CD14-positive monocyte (primary cell): Measurements from ENCODE around the gene RERE. TPM values are rescaled to one million over a fixed set of nuclear protein-coding genes. Genes with fewer than 3 reads are reported as not detected.

Experiments
- DNase-seq, 3 donors: peaks; one replicate each; pipeline ENCODE4 v3.0.0-alpha.2; 2011 to 2022
- H2AFZ ChIP-seq: 2 replicates; pipeline ENCODE4 v1.6.0; 2012; ENCODE audit warnings: mild to moderate bottlenecking, low read depth, low read length, inconsistent platforms; ENCODE audit not compliant: insufficient read depth, poor library complexity, severe bottlenecking
- H3K27ac ChIP-seq, 2 donors: 1 replicate in 1 of 2; 2 replicates in 1 of 2; pipeline ENCODE4 v1.5.1; 2012 to 2013; ENCODE audit warnings: low read length in 2 of 2, control low read depth in 1 of 2, inconsistent platforms in 1 of 2, low read depth in 1 of 2, mild to moderate bottlenecking in 1 of 2
- H3K27me3 ChIP-seq, 2 donors: one replicate each; pipeline versions ENCODE4 v1.6.0 to v1.6.1; 2011 to 2013; ENCODE audit warnings: low read length in 2 of 2; ENCODE audit not compliant: control insufficient read depth in 2 of 2, insufficient read depth in 2 of 2
- H3K36me3 ChIP-seq, 2 donors: replicated peaks in 1 of 2; 1 replicate in 1 of 2; 2 replicates in 1 of 2; pipeline versions ENCODE4 v1.5.1 to v1.6.1; 2012 to 2013; ENCODE audit warnings: low read length in 2 of 2, control low read depth in 1 of 2, inconsistent platforms in 1 of 2, mild to moderate bottlenecking in 1 of 2; ENCODE audit not compliant: insufficient read depth in 2 of 2, control insufficient read depth in 1 of 2
- H3K4me1 ChIP-seq, 2 donors: 1 replicate in 1 of 2; 2 replicates in 1 of 2; pipeline versions ENCODE4 v1.5.1 to v1.6.1; 2012 to 2013; ENCODE audit warnings: low read length in 2 of 2, control low read depth in 1 of 2, inconsistent platforms in 1 of 2, mild to moderate bottlenecking in 1 of 2, moderate library complexity in 1 of 2; ENCODE audit not compliant: insufficient read depth in 2 of 2, control insufficient read depth in 1 of 2
- H3K4me2 ChIP-seq: replicated peaks from 2 replicates; pipeline ENCODE3; 2012; ENCODE audit warnings: low read length, moderate library complexity, mild to moderate bottlenecking; ENCODE audit not compliant: poor library complexity, severe bottlenecking; ENCODE audit errors: extremely low read depth
- H3K4me3 ChIP-seq, 3 experiments: fragments of 200-600 bp in 1 of 3; sonication (generic) in 1 of 3; replicated peaks in 1 of 3; 1 replicate in 2 of 3; 2 replicates in 1 of 3; pipeline ENCODE4 v1.5.1; 2011 to 2013; ENCODE audit warnings: low read length in 3 of 3, mild to moderate bottlenecking in 3 of 3, control low read depth in 2 of 3, low read depth in 2 of 3, inconsistent platforms in 1 of 3, moderate library complexity in 1 of 3
- H3K79me2 ChIP-seq: 2 replicates; pipeline ENCODE4 v1.6.0; 2012; ENCODE audit warnings: mild to moderate bottlenecking, control low read depth, inconsistent platforms, low read length, moderate library complexity; ENCODE audit not compliant: insufficient read depth
- H3K9ac ChIP-seq: 2 replicates; pipeline ENCODE4 v1.6.0; 2017; ENCODE audit warnings: low read length, mild to moderate bottlenecking; ENCODE audit not compliant: insufficient read depth, poor library complexity, severe bottlenecking
- H3K9me3 ChIP-seq, 2 donors: replicated peaks in 1 of 2; 1 replicate in 1 of 2; 2 replicates in 1 of 2; pipeline versions ENCODE4 v1.5.1 to v1.6.1; 2012 to 2013; ENCODE audit warnings: low read length in 2 of 2, control low read depth in 1 of 2; ENCODE audit not compliant: control insufficient read depth in 1 of 2, insufficient read depth in 1 of 2
- H4K20me1 ChIP-seq: 2 replicates; pipeline ENCODE4 v1.6.0; 2012; ENCODE audit warnings: mild to moderate bottlenecking, low read length, control low read depth, moderate library complexity; ENCODE audit not compliant: insufficient read depth
- H3K27ac Mint-ChIP-seq, 7 donors: one replicate each; pipeline ENCODE4 v1.8.0; 2020; ENCODE audit warnings: mild to moderate bottlenecking in 7 of 7, mixed read lengths in 7 of 7, moderate library complexity in 6 of 7, inconsistent platforms in 2 of 7
- H3K27me3 Mint-ChIP-seq, 3 donors: one replicate each; pipeline ENCODE4 v1.8.0; 2021 to 2022; ENCODE audit warnings: low read depth in 3 of 3, mild to moderate bottlenecking in 3 of 3, mixed read lengths in 3 of 3, moderate library complexity in 3 of 3, inconsistent platforms in 1 of 3
- H3K36me3 Mint-ChIP-seq, 2 donors: one replicate each; pipeline ENCODE4 v1.8.0; 2020; ENCODE audit warnings: mixed read lengths in 2 of 2, inconsistent platforms in 1 of 2, mild to moderate bottlenecking in 1 of 2
- H3K4me1 Mint-ChIP-seq: one replicate; pipeline ENCODE4 v1.8.0; 2020; ENCODE audit warnings: mild to moderate bottlenecking, mixed read lengths
- H3K4me3 Mint-ChIP-seq, 2 donors: one replicate each; pipeline ENCODE4 v1.8.0; 2020; ENCODE audit warnings: mild to moderate bottlenecking in 2 of 2, mixed read lengths in 2 of 2, moderate library complexity in 1 of 2
- H3K9me3 Mint-ChIP-seq, 7 donors: one replicate each; pipeline ENCODE4 v1.8.0; 2020 to 2022; ENCODE audit warnings: mixed read lengths in 7 of 7, mild to moderate bottlenecking in 6 of 7, moderate library complexity in 6 of 7, inconsistent platforms in 2 of 7
- WGBS: methylation state at CpG from one replicate; pipeline ENCODE4 v1.1.5; 2013; ENCODE audit warnings: missing lambda C conversion rate; ENCODE audit not compliant: insufficient coverage; 5-methylcytosine and 5-hydroxymethylcytosine counted together
- intact Hi-C, 2 donors: fragments of 100-400 bp; cut with micrococcal nuclease; formaldehyde crosslinking; loops; one replicate each; pipeline versions ENCODE4 v1.15.0 to v1.15.1; 2023
- polyA plus RNA-seq, 3 donors: library from polyadenylated mRNA; depleted of rRNA in 1 of 3; unstranded in 2 of 3; stranded (reverse) in 1 of 3; fragments of 300-500 nt in 2 of 3; fragments of >200 nt in 1 of 3; fragmentation: Illumina TruSeq in 2 of 3; gene quantifications; 1 replicate in 2 of 3; 2 replicates in 1 of 3; pipeline ENCODE4 v1.2.3, GENCODE V29; 2012 to 2021
- TF ChIP-seq, protein P1 (sequence below): fragments of 200-600 bp; IDR thresholded peaks from one replicate; pipeline ENCODE4 v1.8.0; 2022; ENCODE audit warnings: antibody characterized with exemption, mild to moderate bottlenecking

The RERE gene
- polyA plus RNA-seq, 3 donors = 1.2 to 19.4 (median 3.8) TPM

DNA sequence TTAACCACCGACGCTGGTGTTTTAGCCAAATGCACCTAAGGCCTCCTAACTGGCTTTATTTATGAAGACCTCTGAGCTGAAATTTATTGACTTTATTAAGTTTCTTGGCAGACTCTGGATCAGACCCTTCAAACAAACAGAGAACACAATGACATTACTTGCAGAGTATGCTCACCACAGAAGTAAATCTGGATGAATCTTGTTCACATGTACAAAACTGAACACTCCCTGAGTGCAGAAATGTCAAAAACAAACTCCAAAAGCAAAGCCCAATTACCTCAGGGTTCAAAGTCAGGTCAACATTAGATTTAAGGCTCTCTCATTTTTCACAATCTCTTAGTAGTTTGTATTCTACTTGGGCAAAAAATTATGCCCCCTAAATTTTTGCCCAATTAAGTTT is 280.9 kb downstream of the RERE start:
- DNase-seq = no peak
- peaks cover 8% of the 10 kb centered on the region for H3K4me1 Mint-ChIP-seq
- H3K9me3 Mint-ChIP-seq = no peaks in the 10 kb centered on the region
- H3K4me3 Mint-ChIP-seq = no peak overlapping the region
- WGBS = 92% methylated on average over 2 of the region's 2 CpGs
- no peaks in the 10 kb centered on the region for H3K9me3 ChIP-seq
- H3K4me2 ChIP-seq = no peak overlapping the region
- TF ChIP-seq, protein P1, sequence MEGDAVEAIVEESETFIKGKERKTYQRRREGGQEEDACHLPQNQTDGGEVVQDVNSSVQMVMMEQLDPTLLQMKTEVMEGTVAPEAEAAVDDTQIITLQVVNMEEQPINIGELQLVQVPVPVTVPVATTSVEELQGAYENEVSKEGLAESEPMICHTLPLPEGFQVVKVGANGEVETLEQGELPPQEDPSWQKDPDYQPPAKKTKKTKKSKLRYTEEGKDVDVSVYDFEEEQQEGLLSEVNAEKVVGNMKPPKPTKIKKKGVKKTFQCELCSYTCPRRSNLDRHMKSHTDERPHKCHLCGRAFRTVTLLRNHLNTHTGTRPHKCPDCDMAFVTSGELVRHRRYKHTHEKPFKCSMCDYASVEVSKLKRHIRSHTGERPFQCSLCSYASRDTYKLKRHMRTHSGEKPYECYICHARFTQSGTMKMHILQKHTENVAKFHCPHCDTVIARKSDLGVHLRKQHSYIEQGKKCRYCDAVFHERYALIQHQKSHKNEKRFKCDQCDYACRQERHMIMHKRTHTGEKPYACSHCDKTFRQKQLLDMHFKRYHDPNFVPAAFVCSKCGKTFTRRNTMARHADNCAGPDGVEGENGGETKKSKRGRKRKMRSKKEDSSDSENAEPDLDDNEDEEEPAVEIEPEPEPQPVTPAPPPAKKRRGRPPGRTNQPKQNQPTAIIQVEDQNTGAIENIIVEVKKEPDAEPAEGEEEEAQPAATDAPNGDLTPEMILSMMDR = no peak
- no peaks in the 10 kb centered on the region for H3K27me3 ChIP-seq
- peaks cover 11% of the 10 kb centered on the region in 2 donors for H3K36me3 Mint-ChIP-seq
- no peak overlapping the region for H3K4me3 ChIP-seq
- H3K27me3 Mint-ChIP-seq = peaks cover 0 to 2% (median 0%) of the 10 kb centered on the region in 3 donors
- H3K27ac Mint-ChIP-seq = no peak overlapping the region
- no peak overlapping the region for H3K27ac ChIP-seq
- H3K9ac ChIP-seq = no peak overlapping the region
- no peaks in the 10 kb centered on the region for H4K20me1 ChIP-seq
- H3K36me3 ChIP-seq = peaks cover 0 to 6% of the 10 kb centered on the region in 2 donors
- intact Hi-C loops = no loop called here
- H2AFZ ChIP-seq = no peak overlapping the region
- H3K4me1 ChIP-seq = no peaks in the 10 kb centered on the region
- no peaks in the 10 kb centered on the region for H3K79me2 ChIP-seq

DNA sequence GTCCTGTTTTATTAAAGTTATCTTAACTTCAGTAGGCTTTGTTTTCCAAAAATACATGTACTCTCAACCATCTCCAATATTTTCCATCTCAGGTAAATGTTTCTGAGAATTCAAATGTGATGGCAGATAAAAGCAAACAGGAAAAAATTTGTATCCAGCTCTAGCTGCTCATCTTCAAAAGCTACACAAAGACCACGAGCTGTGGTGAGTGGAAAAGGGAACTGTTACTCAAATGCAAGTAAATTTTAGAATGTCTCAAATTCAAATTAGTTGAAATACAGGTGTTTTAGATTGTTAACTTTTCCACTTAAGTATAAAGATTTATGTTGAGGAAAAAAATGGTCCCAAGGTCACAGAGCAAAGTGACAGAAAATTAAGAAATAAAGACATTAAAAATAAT is 283.5 kb downstream of the RERE start:
- no peaks in the 10 kb centered on the region for H3K9me3 Mint-ChIP-seq
- H3K4me1 ChIP-seq = no peaks in the 10 kb centered on the region
- no peak overlapping the region for H3K9ac ChIP-seq
- H3K4me2 ChIP-seq = no peak overlapping the region
- no peaks in the 10 kb centered on the region for H4K20me1 ChIP-seq
- H3K36me3 Mint-ChIP-seq = peaks cover 10 to 11% of the 10 kb centered on the region in 2 donors
- no peaks in the 10 kb centered on the region for H3K9me3 ChIP-seq
- no peaks in the 10 kb centered on the region for H3K27me3 ChIP-seq
- no peak overlapping the region for H3K27ac ChIP-seq
- no peak overlapping the region for H2AFZ ChIP-seq
- no peak overlapping the region for H3K4me3 ChIP-seq
- no peaks in the 10 kb centered on the region for H3K79me2 ChIP-seq
- no peak for DNase-seq
- intact Hi-C loops = no loop called here
- no peak overlapping the region for H3K4me3 Mint-ChIP-seq
- H3K36me3 ChIP-seq = peaks cover 0 to 6% of the 10 kb centered on the region in 2 donors
- no CpG with 5 or more reads among the region's 1 CpG for WGBS
- TF ChIP-seq, protein P1 = no peak
- peaks cover 0 to 2% (median 0%) of the 10 kb centered on the region in 3 donors for H3K27me3 Mint-ChIP-seq
- H3K27ac Mint-ChIP-seq = no peak overlapping the region
- peaks cover 8% of the 10 kb centered on the region for H3K4me1 Mint-ChIP-seq
